ENCODE data around the gene NLGN4Y. TPM values are rescaled to one million over a fixed set of nuclear protein-coding genes. Genes with fewer than 3 reads are reported as not detected.
"Not testable (repeated sequence)": the region's sequence is repeated elsewhere in the genome, so short reads cannot be mapped to it uniquely, and the experiment has no call there.

Gene NLGN4Y
- total RNA-seq, 1 experiment from 2014 or later: not detected

DNA sequence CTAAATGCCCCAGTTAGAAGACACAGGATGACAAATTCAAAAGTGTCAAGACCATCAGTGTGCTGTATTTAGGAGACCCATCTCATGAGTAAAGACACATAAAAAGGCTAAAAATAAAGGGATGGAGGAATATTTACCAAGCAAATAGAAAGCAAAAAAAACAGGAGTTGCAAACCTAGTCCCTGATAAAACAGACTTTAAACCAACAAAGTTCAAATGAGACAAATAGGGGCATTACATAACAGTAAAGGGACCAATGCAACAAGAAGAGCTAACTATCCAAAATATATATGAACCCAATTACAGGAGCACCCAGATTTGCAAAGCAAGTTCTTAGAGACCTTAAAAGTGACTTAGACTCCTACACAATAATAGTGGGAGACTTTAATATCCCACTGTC, 336.1 kb downstream of the NLGN4Y start:
- no peaks in the 10 kb centered on the region for H4K20me1 ChIP-seq (ENCODE audit: control insufficient read depth, insufficient read depth, insufficient read length)
- no peaks in the 10 kb centered on the region for H3K23me2 ChIP-seq (ENCODE audit: insufficient read length, low read depth, low read length, poor library complexity, severe bottlenecking)
- Mint-ChIP-seq H3K4me1 (no peaks in the 10 kb centered on the region), H3K9me3 (no peaks in the 10 kb centered on the region), H3K27me3 (ENCODE audit: low read depth) (no peaks in the 10 kb centered on the region), H3K27ac (no peak overlapping the region), H3K4me3 (no peak overlapping the region), H3K36me3 (ENCODE audit: insufficient read depth in 1 of 3, low read depth in 3 of 3) (no peaks in the 10 kb centered on the region)
- H3T11ph ChIP-seq (ENCODE audit: low read length): no peak overlapping the region
- no peak overlapping the region for H2BK15ac ChIP-seq (ENCODE audit: low read depth, low read length)
- no peak overlapping the region for H3K56ac ChIP-seq (ENCODE audit: insufficient read length, low read depth, low read length)
- no peaks in the 10 kb centered on the region for H3K79me2 ChIP-seq (ENCODE audit: insufficient read depth, low read length)
- H3K27me3 ChIP-seq (ENCODE audit: insufficient read depth, low read length): no peaks in the 10 kb centered on the region
- H2BK120ac ChIP-seq (ENCODE audit: low read depth, low read length, poor library complexity, severe bottlenecking): no peak overlapping the region
- H3K4me1 ChIP-seq (ENCODE audit: insufficient read depth, low read length): no peaks in the 10 kb centered on the region
- H4K8ac ChIP-seq (replicated peaks; ENCODE audit: insufficient read length, low read depth, low read length): no peak overlapping the region
- no peak overlapping the region for H2AFZ ChIP-seq (ENCODE audit: low read length)
- no peak overlapping the region for H2BK5ac ChIP-seq (ENCODE audit: insufficient read length, low read length)
- H3K18ac ChIP-seq (ENCODE audit: insufficient read length, low read depth, low read length): no peak overlapping the region
- H2BK20ac ChIP-seq (ENCODE audit: low read depth, low read length, poor library complexity, severe bottlenecking): no peak overlapping the region
- no peak overlapping the region for H4K91ac ChIP-seq (ENCODE audit: insufficient read length, low read depth, low read length)
- H3K9ac ChIP-seq (ENCODE audit: extremely low read depth, insufficient read length, low read length): no peak overlapping the region
- H3K27ac ChIP-seq (ENCODE audit: insufficient read length, low read depth, low read length): no peak overlapping the region
- no peak overlapping the region for H3K14ac ChIP-seq (ENCODE audit: insufficient read depth, low read length)
- no peak overlapping the region for H2AK5ac ChIP-seq (ENCODE audit: insufficient read length, low read length)
- H3K4me2 ChIP-seq (ENCODE audit: insufficient read depth, insufficient read length, low read length): no peak overlapping the region
- no peaks in the 10 kb centered on the region for H3K9me3 ChIP-seq (ENCODE audit: control insufficient read depth, low read depth, low read length)
- no peak overlapping the region for H3K4ac ChIP-seq (ENCODE audit: low read depth, low read length)
- H3K79me1 ChIP-seq (ENCODE audit: insufficient read depth, low read depth, low read length, poor library complexity, severe bottlenecking): no peaks in the 10 kb centered on the region
- TF ChIP-seq, protein P1, sequence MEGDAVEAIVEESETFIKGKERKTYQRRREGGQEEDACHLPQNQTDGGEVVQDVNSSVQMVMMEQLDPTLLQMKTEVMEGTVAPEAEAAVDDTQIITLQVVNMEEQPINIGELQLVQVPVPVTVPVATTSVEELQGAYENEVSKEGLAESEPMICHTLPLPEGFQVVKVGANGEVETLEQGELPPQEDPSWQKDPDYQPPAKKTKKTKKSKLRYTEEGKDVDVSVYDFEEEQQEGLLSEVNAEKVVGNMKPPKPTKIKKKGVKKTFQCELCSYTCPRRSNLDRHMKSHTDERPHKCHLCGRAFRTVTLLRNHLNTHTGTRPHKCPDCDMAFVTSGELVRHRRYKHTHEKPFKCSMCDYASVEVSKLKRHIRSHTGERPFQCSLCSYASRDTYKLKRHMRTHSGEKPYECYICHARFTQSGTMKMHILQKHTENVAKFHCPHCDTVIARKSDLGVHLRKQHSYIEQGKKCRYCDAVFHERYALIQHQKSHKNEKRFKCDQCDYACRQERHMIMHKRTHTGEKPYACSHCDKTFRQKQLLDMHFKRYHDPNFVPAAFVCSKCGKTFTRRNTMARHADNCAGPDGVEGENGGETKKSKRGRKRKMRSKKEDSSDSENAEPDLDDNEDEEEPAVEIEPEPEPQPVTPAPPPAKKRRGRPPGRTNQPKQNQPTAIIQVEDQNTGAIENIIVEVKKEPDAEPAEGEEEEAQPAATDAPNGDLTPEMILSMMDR (conservative IDR thresholded peaks at IDR 0.05): no peak
- H4K5ac ChIP-seq (ENCODE audit: insufficient read length, low read depth, low read length): no peak overlapping the region
- H3K23ac ChIP-seq (ENCODE audit: insufficient read length, low read depth, low read length): no peak overlapping the region
- no peak overlapping the region for H2BK12ac ChIP-seq (ENCODE audit: insufficient read length, low read depth, low read length)
- DNase-seq: no peak

GRCh38 chrY:14861033-14861432, 336.7 kb downstream of the NLGN4Y start:
- not testable (repeated sequence) for H3K9ac ChIP-seq (ENCODE audit: extremely low read depth, insufficient read length, low read length); H4K5ac ChIP-seq (ENCODE audit: insufficient read length, low read depth, low read length); H3K4me2 ChIP-seq (ENCODE audit: insufficient read depth, insufficient read length, low read length); H3K79me2 ChIP-seq (ENCODE audit: insufficient read depth, low read length); H3K4me1 ChIP-seq (ENCODE audit: insufficient read depth, low read length); H3T11ph ChIP-seq (ENCODE audit: low read length); H3K9me3 Mint-ChIP-seq; H2BK5ac ChIP-seq (ENCODE audit: insufficient read length, low read length); H2AFZ ChIP-seq (ENCODE audit: low read length); H4K91ac ChIP-seq (ENCODE audit: insufficient read length, low read depth, low read length); H3K14ac ChIP-seq (ENCODE audit: insufficient read depth, low read length); H4K8ac ChIP-seq (replicated peaks; ENCODE audit: insufficient read length, low read depth, low read length); H3K27ac ChIP-seq (ENCODE audit: insufficient read length, low read depth, low read length); H4K20me1 ChIP-seq (ENCODE audit: control insufficient read depth, insufficient read depth, insufficient read length); H2BK120ac ChIP-seq (ENCODE audit: low read depth, low read length, poor library complexity, severe bottlenecking); H3K27me3 ChIP-seq (ENCODE audit: insufficient read depth, low read length); H3K9me3 ChIP-seq (ENCODE audit: control insufficient read depth, low read depth, low read length); H3K56ac ChIP-seq (ENCODE audit: insufficient read length, low read depth, low read length); H2BK15ac ChIP-seq (ENCODE audit: low read depth, low read length); H2AK5ac ChIP-seq (ENCODE audit: insufficient read length, low read length); H3K27ac Mint-ChIP-seq; H3K79me1 ChIP-seq (ENCODE audit: insufficient read depth, low read depth, low read length, poor library complexity, severe bottlenecking); H2BK20ac ChIP-seq (ENCODE audit: low read depth, low read length, poor library complexity, severe bottlenecking); H3K4me3 Mint-ChIP-seq; H3K4me1 Mint-ChIP-seq; H3K23ac ChIP-seq (ENCODE audit: insufficient read length, low read depth, low read length); H3K4ac ChIP-seq (ENCODE audit: low read depth, low read length); H3K27me3 Mint-ChIP-seq (ENCODE audit: low read depth); H3K36me3 Mint-ChIP-seq (ENCODE audit: insufficient read depth in 1 of 3, low read depth in 3 of 3); H3K23me2 ChIP-seq (ENCODE audit: insufficient read length, low read depth, low read length, poor library complexity, severe bottlenecking); DNase-seq; H3K18ac ChIP-seq (ENCODE audit: insufficient read length, low read depth, low read length); H2BK12ac ChIP-seq (ENCODE audit: insufficient read length, low read depth, low read length)
- no CpG with 5 or more reads among the region's 8 CpGs for WGBS (ENCODE audit: extremely low coverage, insufficient read length, low lambda C conversion rate)

Measured in H9 (cell line).